Hepatocyte (in vitro differentiated cells): ENCODE data around the gene ADAMTSL5. TPM values are rescaled to one million over a fixed set of nuclear protein-coding genes. Genes with fewer than 3 reads are reported as not detected.

Source experiments
- DNase-seq: peaks from one replicate; pipeline ENCODE4 v3.0.0-alpha.2; 2016; ENCODE audit warnings: low spot score
- H2AFZ ChIP-seq: fragments of 200-600 bp; sonication (generic); 2 replicates; pipeline ENCODE4 v1.6.0; 2016; ENCODE audit warnings: antibody characterized with exemption, mild to moderate bottlenecking
- H3K27ac ChIP-seq: fragments of 200-600 bp; sonication (generic); 2 replicates; pipeline ENCODE4 v1.5.1; 2016; ENCODE audit warnings: mild to moderate bottlenecking
- H3K27me3 ChIP-seq: fragments of 200-600 bp; sonication (generic); 2 replicates; pipeline ENCODE4 v1.6.1; 2016
- H3K36me3 ChIP-seq: fragments of 200-600 bp; sonication (generic); replicated peaks from 2 replicates; pipeline ENCODE4 v1.5.1; 2016; ENCODE audit warnings: low read depth; ENCODE audit not compliant: insufficient read depth
- H3K4me1 ChIP-seq: fragments of 200-600 bp; sonication (generic); 2 replicates; pipeline ENCODE4 v1.5.1; 2016; ENCODE audit warnings: mild to moderate bottlenecking, moderate library complexity; ENCODE audit not compliant: insufficient read depth
- H3K4me2 ChIP-seq: fragments of 200-600 bp; sonication (generic); 2 replicates; pipeline ENCODE4 v1.6.0; 2016
- H3K4me3 ChIP-seq: fragments of 200-600 bp; sonication (generic); 2 replicates; pipeline ENCODE4 v1.5.1; 2016; ENCODE audit warnings: mild to moderate bottlenecking
- H3K79me2 ChIP-seq: fragments of 200-600 bp; sonication (generic); 2 replicates; pipeline ENCODE4 v1.6.0; 2017; ENCODE audit warnings: mild to moderate bottlenecking
- H3K9me2 ChIP-seq: fragments of 200-600 bp; sonication (generic); replicated peaks from 2 replicates; pipeline ENCODE4 v1.6.0; 2017; ENCODE audit warnings: mild to moderate bottlenecking; ENCODE audit not compliant: insufficient read depth
- H3K9me3 ChIP-seq: fragments of 200-600 bp; sonication (generic); 2 replicates; pipeline ENCODE4 v1.5.1; 2016; ENCODE audit warnings: low read depth, mild to moderate bottlenecking
- H4K20me1 ChIP-seq: fragments of 200-600 bp; sonication (generic); 2 replicates; pipeline ENCODE4 v1.6.0; 2016; ENCODE audit warnings: mild to moderate bottlenecking; ENCODE audit not compliant: insufficient read depth, poor library complexity, severe bottlenecking
- EZH2 ChIP-seq: fragments of 200-600 bp; sonication (generic); IDR thresholded peaks from 2 replicates; pipeline ENCODE4 v1.6.1; 2016; ENCODE audit warnings: antibody characterized with exemption, mild to moderate bottlenecking, borderline replicate concordance
- EZH2phosphoT487 ChIP-seq: fragments of 200-600 bp; sonication (generic); IDR thresholded peaks from one replicate; pipeline ENCODE4 v1.6.1; 2018; ENCODE audit warnings: antibody characterized with exemption, mild to moderate bottlenecking, low read depth, moderate library complexity; ENCODE audit not compliant: unreplicated experiment, severe bottlenecking
- WGBS: methylation state at CpG from one replicate; pipeline ENCODE4 v1.1.6; 2016; ENCODE audit warnings: low lambda C conversion rate; ENCODE audit errors: missing lambda C conversion rate; 5-methylcytosine and 5-hydroxymethylcytosine counted together
- polyA plus RNA-seq: library from polyadenylated mRNA; unstranded; fragments of >200 nt; fragmentation: Nextera tagmentation; extraction: Ambion mirVana; gene quantifications from 2 replicates; pipeline ENCODE4 v1.2.1, GENCODE V29; 2016
- total RNA-seq: library from RNA; depleted of rRNA; stranded (reverse); fragments of >200 nt; gene quantifications from 2 replicates; pipeline ENCODE4 v1.2.3, GENCODE V29; 2014
- TF ChIP-seq, protein P1 (sequence below): fragments of 200-600 bp; sonication (generic); IDR thresholded peaks from 2 replicates; pipeline ENCODE4 v1.5.1; 2016; ENCODE audit warnings: antibody characterized with exemption, mild to moderate bottlenecking; ENCODE audit not compliant: poor library complexity

Gene ADAMTSL5
- total and polyA plus RNA-seq, 2 experiments from 2014 or later = 8.3 to 45.5 TPM

GRCh38 chr19:1474011-1474764 is 38.6 kb downstream of the ADAMTSL5 start:
- WGBS = 91% methylated on average over 31 of the region's 31 CpGs
- H4K20me1 ChIP-seq = peaks cover 62% of the 10 kb centered on the region
- H3K9me3 ChIP-seq = no peaks in the 10 kb centered on the region
- peaks cover 42% of the 10 kb centered on the region for H3K27me3 ChIP-seq
- H3K79me2 ChIP-seq = peaks cover 28% of the 10 kb centered on the region
- H3K27ac ChIP-seq = no peak overlapping the region
- H3K4me3 ChIP-seq = no peak overlapping the region
- H3K9me2 ChIP-seq = no peaks in the 10 kb centered on the region
- H3K4me1 ChIP-seq = peaks cover 29% of the 10 kb centered on the region
- no peak overlapping the region for H3K4me2 ChIP-seq
- TF ChIP-seq, protein P1, sequence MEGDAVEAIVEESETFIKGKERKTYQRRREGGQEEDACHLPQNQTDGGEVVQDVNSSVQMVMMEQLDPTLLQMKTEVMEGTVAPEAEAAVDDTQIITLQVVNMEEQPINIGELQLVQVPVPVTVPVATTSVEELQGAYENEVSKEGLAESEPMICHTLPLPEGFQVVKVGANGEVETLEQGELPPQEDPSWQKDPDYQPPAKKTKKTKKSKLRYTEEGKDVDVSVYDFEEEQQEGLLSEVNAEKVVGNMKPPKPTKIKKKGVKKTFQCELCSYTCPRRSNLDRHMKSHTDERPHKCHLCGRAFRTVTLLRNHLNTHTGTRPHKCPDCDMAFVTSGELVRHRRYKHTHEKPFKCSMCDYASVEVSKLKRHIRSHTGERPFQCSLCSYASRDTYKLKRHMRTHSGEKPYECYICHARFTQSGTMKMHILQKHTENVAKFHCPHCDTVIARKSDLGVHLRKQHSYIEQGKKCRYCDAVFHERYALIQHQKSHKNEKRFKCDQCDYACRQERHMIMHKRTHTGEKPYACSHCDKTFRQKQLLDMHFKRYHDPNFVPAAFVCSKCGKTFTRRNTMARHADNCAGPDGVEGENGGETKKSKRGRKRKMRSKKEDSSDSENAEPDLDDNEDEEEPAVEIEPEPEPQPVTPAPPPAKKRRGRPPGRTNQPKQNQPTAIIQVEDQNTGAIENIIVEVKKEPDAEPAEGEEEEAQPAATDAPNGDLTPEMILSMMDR = no peak
- TF ChIP-seq EZH2 = no peak
- TF ChIP-seq EZH2phosphoT487 = no peak
- H3K36me3 ChIP-seq = no peaks in the 10 kb centered on the region
- DNase-seq = no peak
- no peak overlapping the region for H2AFZ ChIP-seq

- H3K4me2 ChIP-seq = no peak overlapping the region
- no peak overlapping the region for H3K4me3 ChIP-seq
- H3K9me2 ChIP-seq = no peaks in the 10 kb centered on the region
- 82% methylated on average over 20 of the region's 20 CpGs for WGBS
- no peaks in the 10 kb centered on the region for H3K9me3 ChIP-seq
- peaks cover 71% of the 10 kb centered on the region for H4K20me1 ChIP-seq
- DNase-seq = no peak
- peaks cover 48% of the 10 kb centered on the region for H3K27me3 ChIP-seq
- peaks cover 21% of the 10 kb centered on the region for H3K79me2 ChIP-seq
- TF ChIP-seq, protein P1 = no peak
- TF ChIP-seq EZH2 = no peak
- no peak for TF ChIP-seq EZH2phosphoT487
- no peak overlapping the region for H2AFZ ChIP-seq
- peaks cover 31% of the 10 kb centered on the region for H3K4me1 ChIP-seq
- no peak overlapping the region for H3K27ac ChIP-seq
- H3K36me3 ChIP-seq = no peaks in the 10 kb centered on the region
Measured at GRCh38 chr19:1473085-1473851, 39.6 kb downstream of the ADAMTSL5 start.

DNA sequence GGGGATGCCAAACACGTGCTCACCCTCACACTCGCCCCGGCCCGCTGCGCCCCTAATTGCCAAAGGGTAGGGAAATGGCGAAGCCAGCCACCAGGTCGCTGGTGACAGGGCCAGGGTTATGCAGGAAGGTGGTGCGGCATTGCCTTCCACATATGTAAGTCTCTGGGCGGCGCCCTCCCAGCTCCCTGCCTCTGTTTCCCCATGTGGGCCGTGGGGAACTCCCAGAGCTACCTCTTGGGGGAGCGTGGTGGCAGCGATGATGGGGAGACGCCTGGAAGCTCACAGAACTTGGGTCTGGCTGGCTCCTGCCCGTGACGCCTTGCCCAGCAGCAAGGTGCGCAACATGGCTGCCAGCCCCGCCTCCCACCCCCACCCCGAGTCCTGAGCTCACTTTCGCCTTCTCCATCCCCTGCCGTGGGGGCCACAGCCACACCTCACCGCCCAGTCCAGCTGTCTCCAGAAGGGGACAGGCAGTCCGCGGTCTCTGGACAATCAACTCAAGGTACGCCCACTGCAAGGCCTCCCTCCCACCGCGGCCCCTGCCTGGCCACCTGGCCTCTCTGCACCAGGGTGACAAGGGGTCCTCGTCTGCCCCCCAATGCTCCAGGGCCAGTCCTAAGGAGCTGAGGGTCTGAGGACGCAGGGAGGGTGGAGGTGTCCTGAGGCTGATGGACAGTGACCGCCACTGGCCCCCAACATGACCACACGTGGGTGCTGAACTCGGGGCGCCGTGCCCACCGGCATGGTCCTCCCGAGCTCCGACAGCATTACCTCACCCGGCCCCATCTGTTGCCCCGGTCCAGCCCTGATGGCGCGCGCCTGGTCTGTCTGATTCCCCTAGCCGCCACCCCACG is 40.4 kb downstream of the ADAMTSL5 start:
- Histone ChIP-seq H3K4me2 (no peak overlapping the region), H3K27ac (no peak overlapping the region), H3K9me3 (no peaks in the 10 kb centered on the region), H3K79me2 (peaks cover 13% of the 10 kb centered on the region), H3K4me1 (peaks cover 30% of the 10 kb centered on the region), H3K36me3 (no peaks in the 10 kb centered on the region), H3K4me3 (no peak overlapping the region), H2AFZ (no peak overlapping the region), H3K27me3 (peaks cover 56% of the 10 kb centered on the region), H4K20me1 (peaks cover 77% of the 10 kb centered on the region), H3K9me2 (no peaks in the 10 kb centered on the region)
- 71% methylated on average over 35 of the region's 44 CpGs for WGBS
- no peak for TF ChIP-seq EZH2
- TF ChIP-seq EZH2phosphoT487 = no peak
- TF ChIP-seq, protein P1 = no peak
- no peak for DNase-seq
